ENCODE measurements around the gene SAMHD1.

The SAMHD1 gene

DNA sequence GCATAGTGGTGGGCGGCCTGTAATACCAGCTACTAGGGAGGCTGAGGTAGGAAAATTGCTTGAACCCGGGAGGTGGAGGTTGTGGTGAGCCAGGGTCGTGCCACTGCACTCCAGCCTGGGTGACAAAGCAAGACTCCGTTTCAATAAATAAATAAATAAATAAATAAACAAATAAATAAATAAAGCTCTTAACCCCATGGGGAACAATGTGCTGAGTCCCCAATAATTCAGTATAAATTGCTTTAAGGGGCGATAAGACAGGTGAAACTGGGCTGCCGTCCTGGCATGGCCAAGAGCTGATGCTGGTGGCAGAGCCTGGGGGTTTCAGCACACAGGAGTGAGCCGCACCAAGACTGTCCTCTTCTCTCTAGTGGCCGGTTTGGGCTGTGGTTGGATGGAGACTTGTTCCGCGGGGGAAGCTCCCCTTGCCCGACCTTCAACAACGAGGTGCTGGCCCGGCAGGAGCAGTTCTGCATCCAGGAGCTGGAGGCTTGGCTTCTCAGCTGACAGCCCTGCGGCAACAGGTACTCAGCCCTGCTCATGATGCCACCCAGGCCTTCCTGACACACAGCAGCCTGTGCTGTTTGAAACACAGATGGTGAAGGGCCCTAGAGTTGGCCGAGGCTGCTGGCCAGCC, 62.5 kb downstream of the SAMHD1 start:
- H3K4me2 ChIP-seq (ENCODE audit: low read length): no peak overlapping the region
- no peak overlapping the region for H3K4me3 ChIP-seq (ENCODE audit: low read depth, low read length)
- H2AFZ ChIP-seq: no peak overlapping the region
- H3K79me2 ChIP-seq: no peaks in the 10 kb centered on the region
- no peak overlapping the region for H3K9ac ChIP-seq
- H3K9me3 ChIP-seq (ENCODE audit: control insufficient read depth, low read length): no peaks in the 10 kb centered on the region
- no peaks in the 10 kb centered on the region for H3K36me3 ChIP-seq (ENCODE audit: control insufficient read depth, insufficient read depth, low read length)
- peaks cover 4% of the 10 kb centered on the region for H3K4me1 ChIP-seq
- TF ChIP-seq, protein P1, sequence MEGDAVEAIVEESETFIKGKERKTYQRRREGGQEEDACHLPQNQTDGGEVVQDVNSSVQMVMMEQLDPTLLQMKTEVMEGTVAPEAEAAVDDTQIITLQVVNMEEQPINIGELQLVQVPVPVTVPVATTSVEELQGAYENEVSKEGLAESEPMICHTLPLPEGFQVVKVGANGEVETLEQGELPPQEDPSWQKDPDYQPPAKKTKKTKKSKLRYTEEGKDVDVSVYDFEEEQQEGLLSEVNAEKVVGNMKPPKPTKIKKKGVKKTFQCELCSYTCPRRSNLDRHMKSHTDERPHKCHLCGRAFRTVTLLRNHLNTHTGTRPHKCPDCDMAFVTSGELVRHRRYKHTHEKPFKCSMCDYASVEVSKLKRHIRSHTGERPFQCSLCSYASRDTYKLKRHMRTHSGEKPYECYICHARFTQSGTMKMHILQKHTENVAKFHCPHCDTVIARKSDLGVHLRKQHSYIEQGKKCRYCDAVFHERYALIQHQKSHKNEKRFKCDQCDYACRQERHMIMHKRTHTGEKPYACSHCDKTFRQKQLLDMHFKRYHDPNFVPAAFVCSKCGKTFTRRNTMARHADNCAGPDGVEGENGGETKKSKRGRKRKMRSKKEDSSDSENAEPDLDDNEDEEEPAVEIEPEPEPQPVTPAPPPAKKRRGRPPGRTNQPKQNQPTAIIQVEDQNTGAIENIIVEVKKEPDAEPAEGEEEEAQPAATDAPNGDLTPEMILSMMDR (IDR thresholded peaks at IDR 0.05): no peak
- H3K27me3 ChIP-seq (ENCODE audit: control insufficient read depth, insufficient read depth, low read length): no peaks in the 10 kb centered on the region
- H3K27ac ChIP-seq: no peak overlapping the region

DNA sequence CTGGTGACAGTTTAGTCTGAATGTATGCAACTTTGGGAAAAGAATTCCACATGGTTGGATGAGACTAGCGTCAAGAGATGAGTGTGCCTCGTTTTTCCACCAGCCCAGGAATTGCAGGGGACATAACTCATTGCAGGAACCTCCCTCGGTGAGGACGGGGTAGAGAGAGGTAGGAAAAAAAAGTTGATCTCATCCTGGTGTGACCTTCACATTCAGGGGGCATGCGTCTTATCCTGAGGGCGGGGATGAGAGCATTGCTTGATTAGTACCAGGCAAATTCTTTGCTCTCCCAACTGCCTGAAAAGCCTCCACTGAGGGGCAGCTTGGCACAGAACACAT, 63.8 kb downstream of the SAMHD1 start:
- Histone ChIP-seq H3K36me3 (ENCODE audit: control insufficient read depth, insufficient read depth, low read length) (no peaks in the 10 kb centered on the region), H3K27me3 (ENCODE audit: control insufficient read depth, insufficient read depth, low read length) (no peaks in the 10 kb centered on the region), H3K4me2 (ENCODE audit: low read length) (no peak overlapping the region), H3K4me1 (peaks cover 4% of the 10 kb centered on the region), H2AFZ (peak overlapping the region; percentile 71), H3K9ac (no peak overlapping the region), H3K79me2 (no peaks in the 10 kb centered on the region), H3K4me3 (ENCODE audit: low read depth, low read length) (no peak overlapping the region), H3K27ac (no peak overlapping the region), H3K9me3 (ENCODE audit: control insufficient read depth, low read length) (no peaks in the 10 kb centered on the region)
- TF ChIP-seq, protein P1 (IDR thresholded peaks at IDR 0.05): no peak

GRCh38 chr20:36886859-36887751, 64.4 kb downstream of the SAMHD1 start:
- Histone ChIP-seq H3K27me3 (ENCODE audit: control insufficient read depth, insufficient read depth, low read length) (no peaks in the 10 kb centered on the region), H3K4me2 (ENCODE audit: low read length) (peak overlapping the region; percentile 37), H3K4me3 (ENCODE audit: low read depth, low read length) (no peak overlapping the region), H3K27ac (no peak overlapping the region), H3K9me3 (ENCODE audit: control insufficient read depth, low read length) (no peaks in the 10 kb centered on the region), H3K9ac (no peak overlapping the region), H3K4me1 (peaks cover 4% of the 10 kb centered on the region), H3K36me3 (ENCODE audit: control insufficient read depth, insufficient read depth, low read length) (no peaks in the 10 kb centered on the region), H3K79me2 (no peaks in the 10 kb centered on the region), H2AFZ (peak overlapping the region; percentile 71)
- TF ChIP-seq, protein P1 (IDR thresholded peaks at IDR 0.05): peak; percentile 97

DNA sequence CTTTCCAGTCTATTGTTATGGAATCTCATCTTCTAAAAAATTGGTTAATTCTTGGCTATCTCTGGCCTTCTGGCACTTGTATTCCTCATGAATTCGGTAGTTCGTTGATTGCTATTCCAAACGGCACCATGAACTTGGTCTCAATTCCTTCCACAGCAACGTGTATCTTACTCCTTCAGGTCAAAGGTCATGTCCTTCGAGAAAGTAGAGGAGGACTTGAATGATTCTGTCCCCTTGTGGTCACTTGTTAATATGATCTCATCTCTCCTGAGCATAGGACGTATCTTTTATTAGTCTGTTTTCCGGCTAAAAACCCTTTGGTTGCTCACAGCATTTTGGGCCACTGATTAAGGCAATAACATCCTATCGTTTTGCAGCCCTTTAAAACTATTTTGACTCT, 66.2 kb downstream of the SAMHD1 start:
- H3K4me3 ChIP-seq (ENCODE audit: low read depth, low read length): no peak overlapping the region
- TF ChIP-seq, protein P1 (IDR thresholded peaks at IDR 0.05): no peak
- peaks cover 4% of the 10 kb centered on the region for H3K4me1 ChIP-seq
- H3K4me2 ChIP-seq (ENCODE audit: low read length): no peak overlapping the region
- H3K79me2 ChIP-seq: no peaks in the 10 kb centered on the region
- no peak overlapping the region for H3K27ac ChIP-seq
- H3K36me3 ChIP-seq (ENCODE audit: control insufficient read depth, insufficient read depth, low read length): no peaks in the 10 kb centered on the region
- H2AFZ ChIP-seq: no peak overlapping the region
- no peaks in the 10 kb centered on the region for H3K9me3 ChIP-seq (ENCODE audit: control insufficient read depth, low read length)
- no peaks in the 10 kb centered on the region for H3K27me3 ChIP-seq (ENCODE audit: control insufficient read depth, insufficient read depth, low read length)
- H3K9ac ChIP-seq: no peak overlapping the region
